Bronchus fibroblast of lung (primary cell): Measurements from ENCODE around the gene DAZAP2. TPM values are rescaled to one million over a fixed set of nuclear protein-coding genes. Genes with fewer than 3 reads are reported as not detected.

Experiments used
- total RNA-seq: library from RNA; depleted of rRNA; stranded (reverse); fragments of >200 nt; gene quantifications from 2 replicates; pipeline ENCODE4 v1.2.3, GENCODE V29; 2015

Gene DAZAP2, protein sequence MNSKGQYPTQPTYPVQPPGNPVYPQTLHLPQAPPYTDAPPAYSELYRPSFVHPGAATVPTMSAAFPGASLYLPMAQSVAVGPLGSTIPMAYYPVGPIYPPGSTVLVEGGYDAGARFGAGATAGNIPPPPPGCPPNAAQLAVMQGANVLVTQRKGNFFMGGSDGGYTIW
- total RNA-seq, result 184 and 196 TPM in 2 replicates

DNA sequence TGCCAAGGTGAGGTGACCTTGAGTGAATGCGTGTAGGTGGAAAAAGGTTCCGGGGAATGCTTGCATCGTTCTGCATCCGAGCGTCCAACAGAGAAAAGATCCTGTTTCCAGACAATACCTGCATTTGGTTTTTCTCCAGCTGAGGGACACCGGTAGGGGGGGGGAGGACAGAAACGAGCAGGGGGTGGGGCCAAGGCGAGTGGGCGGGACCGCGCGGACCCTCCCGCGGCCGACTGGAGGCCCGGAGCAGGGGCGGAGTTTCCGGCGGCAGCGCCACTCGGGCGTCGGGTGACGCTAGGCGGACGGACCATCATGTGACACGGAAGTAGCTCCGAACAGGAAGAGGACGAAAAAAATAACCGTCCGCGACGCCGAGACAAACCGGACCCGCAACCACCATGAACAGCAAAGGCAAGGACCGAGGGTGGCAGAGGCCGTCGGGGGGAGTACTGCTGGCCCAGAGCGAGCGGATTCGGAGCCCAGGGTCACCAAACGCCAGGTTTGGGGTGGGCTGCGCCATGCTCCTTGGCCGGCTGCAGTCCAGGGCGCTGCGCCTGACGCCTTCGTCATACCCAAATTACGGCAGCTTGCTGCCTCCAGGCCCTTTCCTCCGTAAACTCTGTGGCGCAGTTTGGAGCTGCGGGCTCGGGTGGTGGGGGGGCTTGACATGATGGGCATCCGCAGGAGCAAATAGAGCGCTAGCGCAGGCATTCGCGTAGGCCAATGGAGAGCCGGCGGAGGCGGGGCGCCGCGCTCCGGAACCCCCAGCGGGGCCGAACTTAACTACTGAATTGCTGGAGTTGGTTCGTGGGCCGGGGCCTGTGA, at the start of gene DAZAP2:
Gene DAZAP2, plus strand, starts transcription at position 317 of the 825 bp plus-strand sequence. Its CDS starts 82 bp downstream, at position 399.

DNA sequence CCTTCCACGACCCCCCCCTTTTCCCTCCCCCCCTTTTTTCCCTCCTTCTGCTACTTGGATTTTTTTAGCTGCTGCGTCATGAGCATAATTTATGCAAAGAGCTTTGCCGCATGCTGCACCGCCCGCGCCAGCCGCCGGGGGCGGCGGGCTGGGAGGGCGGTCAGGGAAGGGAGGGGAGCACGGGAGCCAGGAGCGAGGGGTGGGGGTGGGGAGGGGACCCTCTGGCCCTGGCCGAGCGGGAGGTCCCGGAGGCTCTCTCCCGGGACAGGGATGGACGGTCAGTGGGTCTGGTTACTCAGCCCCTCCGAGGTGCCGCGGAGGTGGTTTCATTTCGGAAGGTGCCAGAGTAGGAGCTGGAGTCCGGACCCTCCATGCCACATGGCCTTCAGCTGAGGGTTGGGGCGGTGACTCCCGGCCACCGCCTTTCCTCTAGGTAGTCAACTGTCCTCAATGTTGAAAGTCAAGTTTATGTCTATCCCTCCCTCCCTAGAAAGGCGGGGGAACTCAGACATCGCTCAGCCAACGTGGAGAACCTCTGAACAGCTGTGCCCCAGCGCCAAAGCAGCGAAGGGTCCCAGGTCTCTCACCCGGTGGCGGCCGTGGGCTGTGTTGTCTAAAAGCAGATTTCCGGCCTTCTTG, 20.5 kb upstream of the DAZAP2 start, which contains the start of gene POU6F1:
Gene POU6F1, minus strand, starts transcription at position 95 of the 639 bp plus-strand sequence. CDS start 11,226 bp downstream, outside the sequence.

DNA sequence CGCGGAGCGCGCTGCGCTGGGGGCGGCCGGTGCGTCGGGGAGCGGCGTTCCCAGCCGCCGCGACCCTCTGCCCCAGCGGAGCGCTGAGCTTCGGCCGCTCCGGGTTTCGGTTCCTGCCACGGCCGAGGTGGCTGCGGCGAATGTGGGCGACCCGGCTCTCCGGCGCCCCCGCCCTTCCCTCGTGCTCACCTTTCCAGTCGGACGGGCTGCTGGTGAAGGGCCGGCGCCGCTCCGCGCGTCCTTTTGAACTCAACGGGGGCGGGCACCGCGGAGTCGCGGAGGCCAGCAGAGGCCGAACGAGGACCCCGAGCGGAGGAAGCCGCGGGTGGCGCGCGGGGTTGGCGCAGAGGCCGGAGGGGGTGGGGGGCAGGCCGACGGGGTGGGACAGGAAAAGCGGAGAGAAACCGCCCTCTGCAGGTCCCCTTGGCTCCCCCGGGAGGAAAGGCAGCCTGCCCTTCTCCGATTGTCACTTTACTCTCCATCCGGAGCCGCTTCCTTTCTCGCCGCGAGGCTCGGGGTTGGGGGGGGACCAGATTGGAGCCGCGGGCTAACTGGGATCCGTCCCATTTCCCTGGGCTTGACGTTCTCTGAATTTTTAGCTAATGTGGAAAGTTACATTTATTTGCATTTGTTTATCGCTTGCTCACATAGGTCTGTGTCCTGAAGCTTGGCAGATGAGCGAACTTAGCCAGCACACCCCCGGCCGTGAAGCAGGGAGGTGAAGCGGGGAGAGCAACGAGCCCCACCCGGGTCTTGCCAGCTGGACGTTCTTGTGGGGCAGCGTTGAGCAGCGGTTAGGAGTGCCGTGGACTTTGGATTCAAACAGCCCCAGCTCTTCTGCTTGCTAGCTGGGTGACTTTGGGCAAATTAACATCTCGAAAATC, 31.7 kb downstream of the DAZAP2 start, which contains the start of gene SMAGP:
Gene SMAGP, minus strand, starts transcription at position 349 of the 884 bp plus-strand sequence. CDS start 1,137 bp downstream, outside the sequence.

Other genes with a start within 250 kb of the DAZAP2 start
- gene SLC11A2, start 212.4 kb upstream of the DAZAP2 start, total RNA-seq, result 18.3 and 19.0 TPM in 2 replicates
- 24.7 and 28.1 TPM in 2 replicates for gene LETMD1, start 190.5 kb upstream of the DAZAP2 start, total RNA-seq
- 12.6 and 15.0 TPM in 2 replicates for gene CSRNP2, start 155.2 kb upstream of the DAZAP2 start, total RNA-seq
- 7.6 and 8.5 TPM in 2 replicates for gene TFCP2, start 65.7 kb upstream of the DAZAP2 start, total RNA-seq
- 4.7 and 6.4 TPM in 2 replicates for gene POU6F1, start 20.8 kb upstream of the DAZAP2 start, total RNA-seq
- gene SMAGP, start 31.6 kb downstream of the DAZAP2 start, total RNA-seq, result 23.2 and 30.5 TPM in 2 replicates
- not detected in 2 replicates for gene BIN2, start 85.3 kb downstream of the DAZAP2 start, total RNA-seq
- not detected in 2 replicates for gene CELA1, start 107.9 kb downstream of the DAZAP2 start, total RNA-seq
- gene GALNT6, start 152.6 kb downstream of the DAZAP2 start, total RNA-seq, result 39.4 and 60.4 TPM in 2 replicates
- gene SLC4A8, start 186.0 kb downstream of the DAZAP2 start, total RNA-seq, result 2.1 and 3.0 TPM in 2 replicates